ENCODE data around the gene ARHGEF4. TPM values are rescaled to one million over a fixed set of nuclear protein-coding genes. Genes with fewer than 3 reads are reported as not detected.
"Not testable (repeated sequence)": the region's sequence is repeated elsewhere in the genome, so short reads cannot be mapped to it uniquely, and the experiment has no call there.

Gene ARHGEF4
- total RNA-seq, 1 experiment from 2014 or later, result 5.9 TPM

- in situ Hi-C loops (cut with HindIII; ENCODE audit: low pct_unique_long_range_greater_than_20kb, low sequenced_read_pairs), result no loop called here
- no peak for DNase-seq (ENCODE audit: low read depth)
Measured at GRCh38 chr2:130981667-130982066, 145.0 kb downstream of the ARHGEF4 start.

- in situ Hi-C loops (cut with HindIII; ENCODE audit: low pct_unique_long_range_greater_than_20kb, low sequenced_read_pairs), result no loop called here
- DNase-seq (ENCODE audit: low read depth), result no peak
Measured at GRCh38 chr2:130985206-130985780, 148.6 kb downstream of the ARHGEF4 start.

- no peak for DNase-seq (ENCODE audit: low read depth)
- in situ Hi-C loops (cut with HindIII; ENCODE audit: low pct_unique_long_range_greater_than_20kb, low sequenced_read_pairs), result no loop called here
Measured at GRCh38 chr2:130985831-130986649, 149.3 kb downstream of the ARHGEF4 start.

- in situ Hi-C loops (cut with HindIII; ENCODE audit: low pct_unique_long_range_greater_than_20kb, low sequenced_read_pairs), result no loop called here
- no peak for DNase-seq (ENCODE audit: low read depth)
Measured at GRCh38 chr2:130986890-130987493, 150.3 kb downstream of the ARHGEF4 start.

GRCh38 chr2:130987519-130988425 lies 151.1 kb downstream of the ARHGEF4 start:
- DNase-seq (ENCODE audit: low read depth), result no peak
- in situ Hi-C loops (cut with HindIII; ENCODE audit: low pct_unique_long_range_greater_than_20kb, low sequenced_read_pairs), result no loop called here

- DNase-seq (ENCODE audit: low read depth); in situ Hi-C loops (cut with HindIII; ENCODE audit: low pct_unique_long_range_greater_than_20kb, low sequenced_read_pairs): not testable (repeated sequence)
Measured at GRCh38 chr2:130991446-130991845, 154.7 kb downstream of the ARHGEF4 start.

GRCh38 chr2:130992003-130992402 lies 155.3 kb downstream of the ARHGEF4 start:
- in situ Hi-C loops (cut with HindIII; ENCODE audit: low pct_unique_long_range_greater_than_20kb, low sequenced_read_pairs); DNase-seq (ENCODE audit: low read depth): not testable (repeated sequence)

- DNase-seq (ENCODE audit: low read depth), result no peak
- in situ Hi-C loops (cut with HindIII; ENCODE audit: low pct_unique_long_range_greater_than_20kb, low sequenced_read_pairs), result no loop called here
Measured at GRCh38 chr2:130996691-130997090, 160.0 kb downstream of the ARHGEF4 start.

GRCh38 chr2:130997198-130997597 lies 160.5 kb downstream of the ARHGEF4 start:
- in situ Hi-C loops (cut with HindIII; ENCODE audit: low pct_unique_long_range_greater_than_20kb, low sequenced_read_pairs), result no loop called here
- no peak for DNase-seq (ENCODE audit: low read depth)

- in situ Hi-C loops (cut with HindIII; ENCODE audit: low pct_unique_long_range_greater_than_20kb, low sequenced_read_pairs), result no loop called here
Measured at GRCh38 chr2:130998561-130998960, 161.8 kb downstream of the ARHGEF4 start.

GRCh38 chr2:131004446-131005209 lies 167.9 kb downstream of the ARHGEF4 start:
- in situ Hi-C loops (cut with HindIII; ENCODE audit: low pct_unique_long_range_greater_than_20kb, low sequenced_read_pairs), result no loop called here
- no peak for DNase-seq (ENCODE audit: low read depth)

More at GRCh38 chr2:130998561-130998960, 161.8 kb downstream of the ARHGEF4 start:
- no peak for DNase-seq (ENCODE audit: low read depth)

- in situ Hi-C loops (cut with HindIII; ENCODE audit: low pct_unique_long_range_greater_than_20kb, low sequenced_read_pairs), result no loop called here
- no peak for DNase-seq (ENCODE audit: low read depth)
Measured at GRCh38 chr2:131005216-131005935, 168.7 kb downstream of the ARHGEF4 start.

GRCh38 chr2:131006561-131006960 lies 169.8 kb downstream of the ARHGEF4 start:
- in situ Hi-C loops (cut with HindIII; ENCODE audit: low pct_unique_long_range_greater_than_20kb, low sequenced_read_pairs), result no loop called here
- DNase-seq (ENCODE audit: low read depth), result no peak

GRCh38 chr2:131008967-131009366 lies 172.3 kb downstream of the ARHGEF4 start:
- DNase-seq (ENCODE audit: low read depth), result no peak
- in situ Hi-C loops (cut with HindIII; ENCODE audit: low pct_unique_long_range_greater_than_20kb, low sequenced_read_pairs), result no loop called here

- in situ Hi-C loops (cut with HindIII; ENCODE audit: low pct_unique_long_range_greater_than_20kb, low sequenced_read_pairs), result no loop called here
- no peak for DNase-seq (ENCODE audit: low read depth)
Measured at GRCh38 chr2:131009713-131010475, 173.2 kb downstream of the ARHGEF4 start.

GRCh38 chr2:131010566-131010965 lies 173.9 kb downstream of the ARHGEF4 start:
- in situ Hi-C loops (cut with HindIII; ENCODE audit: low pct_unique_long_range_greater_than_20kb, low sequenced_read_pairs), result no loop called here
- DNase-seq (ENCODE audit: low read depth), result no peak
